GM23338 (cell line): ENCODE measurements around the gene CACNA1C. TPM values are rescaled to one million over a fixed set of nuclear protein-coding genes. Genes with fewer than 3 reads are reported as not detected.

ENCODE experiments used
- CREB1 ChIP-seq: fragments of 250-450 bp; sonication (Bioruptor Pico); IDR thresholded peaks from 2 replicates; pipeline ENCODE4 v1.5.0; 2020; ENCODE audit warnings: low read depth, mild to moderate bottlenecking, moderate library complexity
- CTCF ChIP-seq, 2 experiments: fragments of 200-600 bp in 1 of 2; sonication (generic) in 1 of 2; conservative IDR thresholded peaks; 2 replicates each; pipeline versions ENCODE4 v1.5.1 to v1.6.1; 2016 to 2017; ENCODE audit warnings: antibody characterized with exemption in 2 of 2, low read depth in 2 of 2, mild to moderate bottlenecking in 2 of 2, moderate library complexity in 1 of 2
- ETS1 ChIP-seq: IDR thresholded peaks from 2 replicates; pipeline ENCODE4 v1.6.1; 2016; ENCODE audit warnings: antibody characterized with exemption
- POLR2AphosphoS5 ChIP-seq: IDR thresholded peaks from 2 replicates; pipeline ENCODE4 v1.6.1; 2016; ENCODE audit warnings: antibody characterized with exemption, low read depth
- STAT1 ChIP-seq: IDR thresholded peaks from one replicate; pipeline ENCODE4 v1.6.1; 2016; ENCODE audit warnings: antibody characterized with exemption; ENCODE audit not compliant: unreplicated experiment
- ZNF114 ChIP-seq: fragments of 250-450 bp; sonication (Bioruptor Pico); IDR thresholded peaks from 2 replicates; pipeline ENCODE4 v1.5.0; 2020; ENCODE audit warnings: mild to moderate bottlenecking, moderate library complexity
- ZNF331 ChIP-seq: fragments of 250-450 bp; sonication (Bioruptor Pico); IDR thresholded peaks from 2 replicates; pipeline ENCODE4 v1.5.0; 2020; ENCODE audit warnings: low read depth, mild to moderate bottlenecking, moderate library complexity
- ZNF462 ChIP-seq: fragments of 250-450 bp; sonication (Bioruptor Pico); IDR thresholded peaks from 2 replicates; pipeline ENCODE4 v1.5.0; 2020; ENCODE audit warnings: mild to moderate bottlenecking, moderate library complexity
- polyA plus RNA-seq: library from polyadenylated mRNA; unstranded; fragments of >200 nt; fragmentation: Nextera tagmentation; extraction: Ambion mirVana; gene quantifications from 2 replicates; pipeline ENCODE4 v1.2.1, GENCODE V29; 2016
- total RNA-seq: library from RNA; depleted of rRNA; stranded (reverse); fragments of >200 nt; shearing (Covaris generic); gene quantifications from 2 replicates; pipeline ENCODE4 v1.2.3, GENCODE V29; 2014

The CACNA1C gene
- total and polyA plus RNA-seq, 2 experiments from 2014 or later, result 0.78 to 2.1 TPM

DNA sequence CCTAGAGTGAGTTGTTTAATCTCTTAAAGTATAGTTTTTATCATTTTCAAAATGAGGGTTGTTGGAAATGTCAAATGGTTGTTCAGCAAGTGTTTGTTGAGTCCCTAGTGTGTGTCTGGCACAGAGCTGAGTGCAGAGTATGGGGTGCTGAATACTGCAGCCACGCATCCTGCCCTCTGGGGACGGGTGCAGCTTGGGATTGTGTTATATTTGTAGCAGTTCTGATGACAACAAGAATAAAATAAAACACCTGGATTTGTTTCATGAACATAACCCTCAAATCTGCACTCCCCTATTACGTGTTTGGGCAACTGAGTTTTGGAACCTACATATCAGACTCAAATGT lies 127.9 kb downstream of the CACNA1C start (continued):
- no peak for TF ChIP-seq ZNF462 (CRISPR knock-in tag)
- no peak for TF ChIP-seq ZNF114
- no peak for TF ChIP-seq STAT1
- no peak for TF ChIP-seq ETS1
- TF ChIP-seq CREB1, result no peak
- no peak for TF ChIP-seq POLR2AphosphoS5
- no peak for TF ChIP-seq ZNF331 (CRISPR knock-in tag)
- TF ChIP-seq CTCF (conservative IDR thresholded peaks at IDR 0.05; ENCODE audit: low read depth in 2 of 2), result no peak
